Neural progenitor cell (in vitro differentiated cells): ENCODE data around the gene OR6K2. TPM values are rescaled to one million over a fixed set of nuclear protein-coding genes. Genes with fewer than 3 reads are reported as not detected.
"Not testable (repeated sequence)": the region's sequence is repeated elsewhere in the genome, so short reads cannot be mapped to it uniquely, and the experiment has no call there.

Experiments
- DNase-seq: peaks from one replicate; pipeline ENCODE4 v3.0.0-alpha.2; 2016; ENCODE audit warnings: low spot score
- H2AFZ ChIP-seq: fragments of 200-600 bp; sonication (generic); replicated peaks from 2 replicates; pipeline ENCODE4 v1.6.1; 2016; ENCODE audit warnings: antibody characterized with exemption
- H3F3A ChIP-seq: fragments of 200-600 bp; sonication (generic); 2 replicates; pipeline ENCODE4 v1.6.1; 2016; ENCODE audit warnings: antibody characterized with exemption, low read depth
- H3K27ac ChIP-seq: fragments of 200-600 bp; sonication (generic); 2 replicates; pipeline ENCODE4 v1.5.1; 2016; ENCODE audit warnings: mild to moderate bottlenecking
- H3K27me3 ChIP-seq: fragments of 200-600 bp; sonication (generic); 2 replicates; pipeline ENCODE4 v1.6.1; 2016; ENCODE audit warnings: mild to moderate bottlenecking, moderate library complexity
- H3K36me3 ChIP-seq: fragments of 200-600 bp; sonication (generic); 2 replicates; pipeline ENCODE4 v1.5.1; 2016
- H3K4me1 ChIP-seq: fragments of 200-600 bp; sonication (generic); 2 replicates; pipeline ENCODE4 v1.6.1; 2016; ENCODE audit warnings: mixed run types
- H3K4me2 ChIP-seq: fragments of 200-600 bp; sonication (generic); 2 replicates; pipeline ENCODE4 v1.6.1; 2016
- H3K4me3 ChIP-seq: fragments of 200-600 bp; sonication (generic); 2 replicates; pipeline ENCODE4 v1.5.1; 2016
- H3K79me2 ChIP-seq: fragments of 200-600 bp; sonication (generic); 2 replicates; pipeline ENCODE4 v1.6.1; 2016; ENCODE audit warnings: low read depth
- H3K9ac ChIP-seq: fragments of 200-600 bp; sonication (generic); 2 replicates; pipeline ENCODE4 v1.6.1; 2016
- H3K9me3 ChIP-seq: fragments of 200-600 bp; sonication (generic); 2 replicates; pipeline ENCODE4 v1.5.1; 2016; ENCODE audit warnings: low read depth
- H4K20me1 ChIP-seq: fragments of 200-600 bp; sonication (generic); 2 replicates; pipeline ENCODE4 v1.6.1; 2016; ENCODE audit warnings: low read depth
- H3K27ac Mint-ChIP-seq: 3 replicates; pipeline ENCODE4 v1.8.0; 2021; ENCODE audit warnings: mixed read lengths
- H3K27me3 Mint-ChIP-seq: 2 replicates; pipeline ENCODE4 v1.8.0; 2022; ENCODE audit warnings: low read depth, mild to moderate bottlenecking, inconsistent platforms, moderate library complexity, mixed read lengths; ENCODE audit not compliant: insufficient read depth
- H3K36me3 Mint-ChIP-seq: 3 replicates; pipeline ENCODE4 v1.8.0; 2021; ENCODE audit warnings: mixed read lengths
- H3K4me1 Mint-ChIP-seq: 3 replicates; pipeline ENCODE4 v1.8.0; 2021; ENCODE audit warnings: mixed read lengths
- H3K4me3 Mint-ChIP-seq: 3 replicates; pipeline ENCODE4 v1.8.0; 2021; ENCODE audit warnings: mild to moderate bottlenecking, moderate library complexity, mixed read lengths
- H3K9me3 Mint-ChIP-seq: 3 replicates; pipeline ENCODE4 v1.8.0; 2020; ENCODE audit warnings: mixed read lengths
- EZH2 ChIP-seq: fragments of 200-600 bp; sonication (generic); IDR thresholded peaks from 2 replicates; pipeline ENCODE4 v1.6.1; 2017; ENCODE audit warnings: antibody characterized with exemption, mild to moderate bottlenecking, moderate library complexity
- EZH2phosphoT487 ChIP-seq: fragments of 200-600 bp; sonication (generic); IDR thresholded peaks from 2 replicates; pipeline ENCODE4 v1.6.1; 2017; ENCODE audit warnings: antibody characterized with exemption
- total RNA-seq: library from RNA; depleted of rRNA; stranded (reverse); fragments of >200 nt; gene quantifications from 2 replicates; pipeline ENCODE4 v1.2.3, GENCODE V29; 2015; ENCODE audit warnings: low replicate concordance
- TF ChIP-seq, protein P1 (sequence below): fragments of 200-600 bp; sonication (generic); IDR thresholded peaks from 2 replicates; pipeline ENCODE4 v1.5.1; 2017; ENCODE audit warnings: antibody characterized with exemption, mild to moderate bottlenecking

OR6K2 gene
- total RNA-seq, 1 donor from 2014 or later: not detected

GRCh38 chr1:158689875-158690274 is 10.6 kb downstream of the OR6K2 start:
- H3F3A ChIP-seq: no peaks in the 10 kb centered on the region

DNA sequence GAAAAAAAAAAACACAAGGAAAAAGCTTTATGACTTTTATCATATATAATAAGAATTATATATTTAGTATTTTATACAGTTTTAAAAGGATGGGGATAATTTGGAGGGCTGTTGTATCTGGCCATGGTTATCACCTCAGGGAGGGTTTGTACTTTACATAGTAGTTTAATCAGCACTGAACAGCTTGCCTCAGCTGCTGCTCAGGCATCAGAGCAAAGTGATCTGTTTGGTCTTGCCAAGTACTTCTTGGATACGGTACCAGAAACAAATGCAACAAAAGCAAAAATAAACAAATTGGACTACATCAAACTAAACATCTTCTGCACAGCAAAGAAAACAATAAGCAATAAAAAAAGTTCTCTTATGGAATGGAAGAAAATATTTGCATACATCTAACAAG is 11.3 kb downstream of the OR6K2 start:
- Histone ChIP-seq H3K27ac (no peak overlapping the region), H3K4me3 (no peak overlapping the region), H3K4me2 (no peak overlapping the region), H3K79me2 (no peaks in the 10 kb centered on the region), H3K36me3 (no peaks in the 10 kb centered on the region), H3K9ac (no peak overlapping the region), H3K9me3 (no peaks in the 10 kb centered on the region), H3K4me1 (no peaks in the 10 kb centered on the region), H4K20me1 (no peaks in the 10 kb centered on the region), H3K27me3 (no peaks in the 10 kb centered on the region), H3F3A (no peaks in the 10 kb centered on the region), H2AFZ (no peak overlapping the region)
- no peaks in the 10 kb centered on the region for H3K4me1 Mint-ChIP-seq
- no peaks in the 10 kb centered on the region for H3K9me3 Mint-ChIP-seq
- H3K36me3 Mint-ChIP-seq: no peaks in the 10 kb centered on the region
- H3K27ac Mint-ChIP-seq: no peak overlapping the region
- TF ChIP-seq EZH2phosphoT487: no peak
- no peak for DNase-seq
- no peak overlapping the region for H3K4me3 Mint-ChIP-seq
- peaks cover 6% of the 10 kb centered on the region for H3K27me3 Mint-ChIP-seq

More at GRCh38 chr1:158689875-158690274, 10.6 kb downstream of the OR6K2 start:
- H2AFZ ChIP-seq: no peak overlapping the region
- no peaks in the 10 kb centered on the region for H3K36me3 Mint-ChIP-seq
- H3K4me1 ChIP-seq: no peaks in the 10 kb centered on the region
- H3K9ac ChIP-seq: no peak overlapping the region
- H3K4me3 Mint-ChIP-seq: no peak overlapping the region
- H3K4me1 Mint-ChIP-seq: no peaks in the 10 kb centered on the region
- no peaks in the 10 kb centered on the region for H3K9me3 Mint-ChIP-seq
- no peaks in the 10 kb centered on the region for H3K36me3 ChIP-seq
- H3K79me2 ChIP-seq: no peaks in the 10 kb centered on the region
- H3K27me3 Mint-ChIP-seq: peaks cover 6% of the 10 kb centered on the region
- no peak for TF ChIP-seq EZH2
- TF ChIP-seq, protein P1, sequence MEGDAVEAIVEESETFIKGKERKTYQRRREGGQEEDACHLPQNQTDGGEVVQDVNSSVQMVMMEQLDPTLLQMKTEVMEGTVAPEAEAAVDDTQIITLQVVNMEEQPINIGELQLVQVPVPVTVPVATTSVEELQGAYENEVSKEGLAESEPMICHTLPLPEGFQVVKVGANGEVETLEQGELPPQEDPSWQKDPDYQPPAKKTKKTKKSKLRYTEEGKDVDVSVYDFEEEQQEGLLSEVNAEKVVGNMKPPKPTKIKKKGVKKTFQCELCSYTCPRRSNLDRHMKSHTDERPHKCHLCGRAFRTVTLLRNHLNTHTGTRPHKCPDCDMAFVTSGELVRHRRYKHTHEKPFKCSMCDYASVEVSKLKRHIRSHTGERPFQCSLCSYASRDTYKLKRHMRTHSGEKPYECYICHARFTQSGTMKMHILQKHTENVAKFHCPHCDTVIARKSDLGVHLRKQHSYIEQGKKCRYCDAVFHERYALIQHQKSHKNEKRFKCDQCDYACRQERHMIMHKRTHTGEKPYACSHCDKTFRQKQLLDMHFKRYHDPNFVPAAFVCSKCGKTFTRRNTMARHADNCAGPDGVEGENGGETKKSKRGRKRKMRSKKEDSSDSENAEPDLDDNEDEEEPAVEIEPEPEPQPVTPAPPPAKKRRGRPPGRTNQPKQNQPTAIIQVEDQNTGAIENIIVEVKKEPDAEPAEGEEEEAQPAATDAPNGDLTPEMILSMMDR: no peak
- TF ChIP-seq EZH2phosphoT487: no peak
- H3K27me3 ChIP-seq: no peaks in the 10 kb centered on the region
- no peak for DNase-seq
- H3K27ac Mint-ChIP-seq: no peak overlapping the region
- H3K27ac ChIP-seq: no peak overlapping the region
- no peaks in the 10 kb centered on the region for H4K20me1 ChIP-seq
- H3K9me3 ChIP-seq: no peaks in the 10 kb centered on the region
- no peak overlapping the region for H3K4me3 ChIP-seq
- H3K4me2 ChIP-seq: no peak overlapping the region

DNA sequence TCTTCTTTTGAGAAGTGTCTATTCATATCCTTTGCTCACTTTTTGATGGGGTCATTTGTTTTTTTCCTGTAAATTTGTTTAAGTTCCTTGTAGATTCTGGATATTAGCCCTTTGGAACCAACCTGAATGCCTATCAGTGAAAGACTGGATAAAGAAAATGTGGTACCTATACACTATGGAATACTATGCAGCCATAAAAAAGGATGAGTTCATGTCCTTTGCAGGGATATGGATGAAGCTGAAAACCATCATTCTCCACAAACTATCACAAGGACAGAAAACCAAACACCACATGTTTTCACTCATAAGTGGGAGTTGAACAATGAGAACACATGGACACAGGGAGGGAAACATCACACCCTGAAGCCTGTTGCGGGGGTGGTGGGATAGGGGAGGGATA is 12.1 kb downstream of the OR6K2 start:
- not testable (repeated sequence) for H3F3A ChIP-seq, H3K4me1 Mint-ChIP-seq, H3K27ac Mint-ChIP-seq, H3K4me1 ChIP-seq, H4K20me1 ChIP-seq, H3K4me2 ChIP-seq, H3K9me3 Mint-ChIP-seq, H3K4me3 Mint-ChIP-seq, DNase-seq, H3K27ac ChIP-seq, H3K27me3 ChIP-seq, H3K36me3 Mint-ChIP-seq, H3K36me3 ChIP-seq, H3K27me3 Mint-ChIP-seq, H2AFZ ChIP-seq, H3K79me2 ChIP-seq, H3K9me3 ChIP-seq, H3K4me3 ChIP-seq, H3K9ac ChIP-seq

DNA sequence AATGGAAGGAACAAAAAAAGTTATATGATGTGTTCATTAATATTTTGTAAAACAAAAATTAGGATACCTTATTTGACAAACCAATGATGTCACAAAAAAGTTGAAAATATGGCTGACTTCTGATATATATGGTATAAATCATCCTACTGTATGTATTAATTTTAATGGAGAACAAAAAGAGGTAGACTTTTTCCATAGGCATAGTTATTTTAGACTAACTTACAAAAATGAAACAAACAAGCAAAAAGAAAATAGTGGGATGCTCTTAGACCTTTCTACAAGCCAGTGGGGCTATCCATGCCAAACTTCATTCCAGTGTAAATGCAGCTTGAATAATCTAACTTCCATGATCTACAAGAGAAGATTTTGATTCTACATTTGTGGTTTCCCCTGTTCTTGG is 13.4 kb downstream of the OR6K2 start:
- no peak for DNase-seq
- no peaks in the 10 kb centered on the region for H3K9me3 Mint-ChIP-seq
- H3K27ac Mint-ChIP-seq: no peak overlapping the region
- Histone ChIP-seq H3K4me1 (no peaks in the 10 kb centered on the region), H3K79me2 (no peaks in the 10 kb centered on the region), H3K36me3 (no peaks in the 10 kb centered on the region), H3K4me3 (no peak overlapping the region), H3K27me3 (no peaks in the 10 kb centered on the region), H3K9me3 (no peaks in the 10 kb centered on the region), H4K20me1 (no peaks in the 10 kb centered on the region), H3K9ac (no peak overlapping the region), H2AFZ (no peak overlapping the region), H3F3A (no peaks in the 10 kb centered on the region), H3K4me2 (no peak overlapping the region), H3K27ac (no peak overlapping the region)
- H3K27me3 Mint-ChIP-seq: peaks cover 6% of the 10 kb centered on the region
- H3K4me3 Mint-ChIP-seq: no peak overlapping the region
- TF ChIP-seq EZH2: no peak
- TF ChIP-seq, protein P1: no peak
- no peaks in the 10 kb centered on the region for H3K36me3 Mint-ChIP-seq
- no peaks in the 10 kb centered on the region for H3K4me1 Mint-ChIP-seq
